Measurements from ENCODE around the gene DPF3.

Gene DPF3

GRCh38 chr14:72792051-72792788 lies 101.7 kb downstream of the DPF3 start:
- DNase-seq = no peak

DNA sequence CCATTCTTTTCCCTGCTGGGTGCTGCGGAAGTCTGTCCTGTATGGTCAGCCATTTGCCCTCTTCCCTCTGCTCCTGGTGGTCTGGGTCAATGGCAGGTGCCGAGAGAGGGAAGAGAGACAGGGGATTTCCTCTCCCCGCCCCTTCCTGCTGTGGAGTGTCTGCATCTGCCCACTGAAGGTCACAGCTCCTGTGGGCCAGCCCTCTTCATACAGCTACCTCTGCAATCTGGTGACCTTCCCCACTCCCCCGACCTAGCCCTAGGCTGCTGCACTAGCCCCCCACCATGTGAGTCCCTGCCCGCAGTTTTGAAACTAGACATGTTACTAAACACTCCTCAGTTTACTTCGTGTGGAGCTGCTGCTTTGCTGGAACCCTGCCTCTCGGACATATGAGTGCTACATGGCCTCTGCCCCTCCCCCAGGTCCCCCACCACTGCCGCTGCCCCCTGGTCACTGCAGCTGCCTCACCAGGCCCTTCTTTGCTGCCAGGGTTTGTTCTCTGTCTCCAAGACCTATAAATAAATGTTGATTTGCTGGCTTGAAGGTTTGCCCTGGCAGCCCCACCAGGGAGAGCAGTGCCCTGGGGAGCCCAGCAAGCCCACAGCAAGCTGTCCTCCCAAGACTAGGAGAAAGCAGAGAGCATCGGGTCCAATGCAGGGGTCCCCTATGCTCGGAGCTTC lies 102.9 kb downstream of the DPF3 start:
- DNase-seq = no peak

GRCh38 chr14:72788972-72789728 lies 104.8 kb downstream of the DPF3 start:
- no peak for DNase-seq

DNA sequence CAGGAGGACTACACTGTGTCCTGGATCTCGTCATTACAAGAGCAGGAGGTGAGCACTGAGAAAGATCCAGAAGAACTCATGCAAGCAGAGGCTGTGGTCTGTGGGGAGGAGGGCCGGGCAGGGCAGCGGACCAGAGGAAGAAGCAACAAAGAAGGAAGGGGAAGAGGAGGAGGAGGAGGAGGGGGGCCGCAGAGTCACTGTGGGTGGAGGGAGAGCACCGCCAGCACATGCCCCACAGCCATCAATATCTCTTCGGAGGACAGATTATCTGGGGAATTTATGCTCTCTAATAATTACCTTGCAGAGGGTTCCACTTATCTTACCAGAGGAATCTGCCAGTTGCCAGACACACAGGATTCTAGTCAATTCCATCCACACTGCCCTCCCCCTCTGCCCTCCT lies 105.6 kb downstream of the DPF3 start:
- no peak for DNase-seq

DNA sequence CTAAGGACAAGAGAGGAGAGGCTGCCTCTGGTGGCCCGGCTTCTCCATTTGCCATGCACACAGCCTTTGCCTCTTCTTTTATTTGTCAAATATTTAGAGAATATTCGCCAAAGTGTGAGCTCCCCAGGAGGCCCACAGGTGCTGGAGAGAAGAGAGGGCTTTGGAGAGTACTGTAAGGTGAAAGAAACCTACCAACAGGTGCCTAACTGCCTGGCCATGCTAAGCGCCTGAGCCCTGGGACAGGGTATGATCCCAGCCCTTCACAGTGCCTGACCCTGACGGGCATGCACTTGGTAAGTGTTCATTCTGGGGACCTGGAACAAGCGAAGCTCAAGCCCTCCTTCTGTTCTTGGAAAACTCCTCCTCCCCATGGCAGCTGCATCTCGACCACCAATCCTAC lies 106.1 kb downstream of the DPF3 start:
- DNase-seq = no peak

DNA sequence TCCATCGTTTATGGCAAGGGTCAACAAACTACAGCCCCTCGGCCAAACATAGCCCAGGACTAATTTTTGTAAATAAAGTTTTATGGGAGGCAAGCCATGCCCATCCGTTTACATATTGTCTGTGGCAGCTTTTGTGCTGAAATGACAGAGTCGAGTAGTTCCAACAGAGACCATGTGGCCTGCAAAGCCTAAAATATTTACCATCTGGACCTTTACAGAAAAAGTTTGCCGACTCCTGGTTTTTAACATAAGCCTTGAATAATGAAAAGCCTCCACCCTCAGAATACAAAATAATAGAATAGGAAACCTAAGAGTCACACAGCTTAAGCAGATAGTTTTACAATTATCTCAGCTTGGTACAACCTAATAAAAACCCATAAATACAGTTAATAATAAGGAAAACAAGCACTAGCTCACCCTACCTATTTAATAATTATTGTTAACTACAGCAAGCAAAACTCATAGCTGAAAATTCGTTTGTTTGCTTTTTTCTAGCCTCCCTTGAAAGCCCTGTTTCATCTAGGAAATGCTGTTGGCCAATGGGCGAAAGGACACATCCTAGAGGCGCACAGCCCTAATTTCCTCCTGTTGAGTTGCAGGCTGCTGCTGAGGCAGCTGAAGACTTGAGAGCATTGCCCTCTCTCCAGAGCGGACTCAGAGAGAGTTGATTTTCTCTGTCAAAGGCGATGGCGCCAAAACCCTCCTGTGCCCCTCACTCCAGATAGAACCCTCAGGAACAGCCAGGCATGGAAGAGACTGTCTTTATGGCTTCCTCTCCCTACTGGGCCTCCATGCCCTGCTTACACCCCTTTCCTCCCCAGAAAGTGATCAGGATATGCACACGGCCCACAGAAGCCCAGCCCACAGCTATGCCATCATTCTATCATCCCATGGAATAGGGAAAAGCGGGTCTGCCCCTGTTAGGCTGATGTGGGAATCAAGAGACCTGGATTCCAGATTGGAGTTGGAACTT lies 107.2 kb downstream of the DPF3 start:
- DNase-seq = no peak

DNA sequence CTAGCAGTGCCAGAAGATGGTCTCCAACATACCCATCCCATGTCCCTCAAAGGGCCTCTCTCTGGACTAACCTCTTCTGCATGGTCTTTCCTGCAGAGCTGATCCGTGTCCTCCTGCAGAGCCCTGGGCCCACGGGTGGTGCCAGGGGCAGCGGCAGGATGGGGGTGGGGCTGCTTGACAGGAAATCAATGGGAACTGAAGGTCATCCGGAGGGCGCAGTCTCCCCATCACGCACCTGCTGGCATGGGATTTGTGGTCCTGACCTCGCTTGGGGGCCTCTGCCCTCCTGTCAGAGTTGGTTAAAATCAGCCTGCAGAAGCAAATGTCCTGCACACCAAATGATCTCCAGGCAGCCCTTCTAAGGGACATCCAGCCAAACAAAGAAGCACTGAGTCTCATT lies 110.2 kb downstream of the DPF3 start:
- DNase-seq = no peak

- no peak for DNase-seq
These were observed 111.1 kb downstream of the DPF3 start for GRCh38 chr14:72782817-72783216.

- no peak for DNase-seq
These were observed 112.1 kb downstream of the DPF3 start for GRCh38 chr14:72781561-72782508.

DNA sequence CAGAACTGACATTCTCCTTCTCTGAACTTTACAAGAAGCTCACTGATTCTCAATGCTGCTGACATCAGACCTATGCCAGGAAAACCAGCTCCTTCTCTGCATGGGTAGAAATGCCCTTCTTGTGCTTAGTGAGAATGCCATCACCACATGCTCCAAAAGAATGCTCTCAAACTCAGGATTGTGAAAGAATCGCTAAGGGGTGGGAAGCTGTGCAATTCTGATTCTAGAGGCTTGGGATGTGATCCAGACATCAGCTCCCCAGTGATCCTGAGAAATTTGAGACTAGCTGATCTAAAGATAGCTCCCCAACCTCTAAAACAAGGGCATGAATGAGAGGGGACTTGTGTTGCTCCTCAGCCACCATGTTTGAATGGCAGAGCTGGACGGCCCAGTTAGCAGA lies 113.2 kb downstream of the DPF3 start:
- DNase-seq = no peak

DNA sequence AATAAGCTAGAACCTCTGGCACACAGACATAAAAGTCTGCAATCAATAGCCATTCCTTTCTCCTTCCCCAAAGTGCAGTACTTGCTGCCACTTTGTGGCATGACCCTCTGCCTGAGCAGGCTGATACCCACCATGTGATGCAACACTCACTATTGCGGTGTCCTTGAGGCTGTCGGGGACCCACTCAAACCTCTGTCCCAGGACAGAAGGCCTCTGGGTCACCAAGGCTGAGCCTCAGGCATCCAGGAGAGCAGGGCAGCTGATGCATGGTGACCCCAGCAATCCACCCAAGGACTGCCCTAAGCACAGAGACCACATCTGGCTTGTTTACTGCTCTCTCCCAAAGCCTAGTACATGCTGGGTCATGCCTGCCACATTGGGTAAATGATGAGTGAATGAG lies 114.2 kb downstream of the DPF3 start:
- no peak for DNase-seq

DNA sequence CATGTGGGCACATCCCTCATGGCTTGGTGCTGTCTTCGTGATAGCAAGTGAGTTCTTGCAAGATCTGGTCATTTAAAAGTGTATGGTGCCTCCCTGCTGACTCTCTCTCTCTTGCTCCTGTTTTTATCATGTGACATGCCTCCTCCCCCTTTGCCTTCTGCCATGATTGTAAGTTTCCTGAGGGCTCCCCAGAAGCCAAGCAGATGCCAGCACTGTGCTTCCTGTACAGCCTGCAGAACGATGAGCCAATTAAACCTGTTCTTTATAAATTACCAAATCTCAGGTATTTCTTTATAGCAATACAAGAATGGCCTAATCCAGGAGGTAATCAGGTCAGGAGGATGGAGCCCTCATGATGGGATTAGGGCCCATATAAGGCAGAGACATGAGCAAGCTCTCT lies 116.3 kb downstream of the DPF3 start:
- no peak for DNase-seq

GRCh38 chr14:72776701-72777261 lies 117.1 kb downstream of the DPF3 start:
- DNase-seq = no peak

DNA sequence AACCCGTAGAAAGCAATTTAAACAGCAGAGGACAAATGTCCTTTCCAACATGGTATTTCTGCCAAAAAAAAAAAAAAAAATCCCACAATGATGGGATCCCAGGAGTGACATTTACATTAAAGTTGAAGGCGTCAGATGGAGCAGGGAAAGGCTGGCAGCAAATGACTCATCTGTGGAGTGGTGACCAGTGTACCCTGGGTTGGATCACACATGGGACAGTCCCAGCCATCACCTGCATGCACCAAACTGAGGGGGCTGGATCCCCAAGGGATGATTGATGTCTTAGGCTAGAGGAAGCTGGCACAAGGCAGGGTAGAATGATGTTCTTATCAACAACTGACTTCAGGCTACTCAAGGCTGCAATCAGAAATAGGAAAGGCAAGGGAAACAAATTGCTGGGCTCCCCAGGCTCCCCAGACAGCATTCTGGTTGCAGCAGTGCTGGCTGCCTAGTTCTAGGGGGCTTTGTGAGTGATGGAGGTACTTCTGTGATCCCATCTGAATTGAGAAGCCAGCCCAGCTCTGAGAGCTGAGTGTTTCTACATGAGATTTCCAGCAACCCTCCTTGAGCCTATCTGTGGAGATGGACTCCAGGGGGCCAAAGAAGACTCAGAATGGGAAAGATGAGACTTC lies 117.9 kb downstream of the DPF3 start:
- DNase-seq = no peak

GRCh38 chr14:72774894-72775620 lies 118.8 kb downstream of the DPF3 start:
- DNase-seq = no peak

GRCh38 chr14:72774141-72774540 lies 119.8 kb downstream of the DPF3 start:
- DNase-seq = no peak

- DNase-seq = no peak
These were observed 122.3 kb downstream of the DPF3 start for GRCh38 chr14:72771561-72771960.

GRCh38 chr14:72766296-72766695 lies 127.6 kb downstream of the DPF3 start:
- DNase-seq = no peak

DNA sequence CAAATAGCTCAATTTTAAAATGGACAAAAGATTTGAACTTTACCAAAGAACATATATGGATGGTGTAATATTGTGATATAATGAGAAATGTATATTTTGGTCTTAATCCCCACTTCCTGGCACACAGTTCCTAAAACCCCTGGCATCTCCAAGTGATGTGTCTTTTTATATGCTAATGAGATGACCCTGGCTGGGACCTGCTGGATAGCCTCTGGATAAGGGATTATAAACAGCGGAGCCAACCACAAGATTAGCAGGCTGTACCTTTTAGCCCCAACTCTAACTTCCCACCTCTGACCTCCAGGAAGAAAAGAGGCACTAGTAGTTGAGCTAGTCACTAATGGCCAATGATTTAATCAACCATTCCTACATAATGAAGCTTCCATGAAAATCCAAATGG lies 130.0 kb downstream of the DPF3 start:
- no peak for DNase-seq

DNA sequence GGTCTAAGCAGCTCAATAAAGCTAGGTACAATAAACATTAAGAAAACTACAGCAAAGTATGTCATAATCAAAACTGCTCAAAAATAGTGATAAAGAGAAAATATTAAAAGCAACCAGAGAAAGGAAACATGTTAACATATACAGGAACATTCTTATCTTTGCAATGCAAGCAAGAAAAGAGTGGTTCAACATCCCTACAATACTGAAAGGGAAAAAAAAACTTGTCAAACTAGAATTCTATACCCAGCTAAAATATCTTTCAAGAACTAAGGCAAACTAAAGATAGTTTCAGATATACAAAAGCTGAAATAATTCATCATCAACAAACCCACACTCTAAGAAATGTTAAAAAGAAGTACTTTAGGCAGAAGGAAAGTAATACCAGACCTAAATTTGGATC lies 134.2 kb downstream of the DPF3 start:
- no peak for DNase-seq

All from NCI-H446 (cell line).